SU-DHL-6 (cell line): Measurements from ENCODE around the gene IP6K2.
"Not testable (repeated sequence)": the region's sequence is repeated elsewhere in the genome, so short reads cannot be mapped to it uniquely, and the experiment has no call there.

Experiments
- H2AFZ ChIP-seq: fragments of 200-600 bp; sonication (generic); 2 replicates; pipeline ENCODE4 v1.6.1; 2014; ENCODE audit warnings: low read depth, mild to moderate bottlenecking, moderate library complexity, mixed read lengths, antibody characterized with exemption, low read length; ENCODE audit not compliant: severe bottlenecking
- H3F3A ChIP-seq: fragments of 200-600 bp; shearing (Covaris generic); 2 replicates; pipeline ENCODE4 v1.6.0; 2016; ENCODE audit warnings: antibody characterized with exemption, mild to moderate bottlenecking; ENCODE audit not compliant: insufficient read depth
- H3K27ac ChIP-seq: fragments of 200-600 bp; sonication (generic); 2 replicates; pipeline ENCODE4 v1.5.1; 2016; ENCODE audit warnings: low read depth, mild to moderate bottlenecking, low read length, moderate library complexity, mixed read lengths
- H3K27me3 ChIP-seq: fragments of 200-600 bp; sonication (generic), shearing (Covaris generic); 2 replicates; pipeline ENCODE4 v1.6.0; 2014; ENCODE audit warnings: mild to moderate bottlenecking, low read length
- H3K36me3 ChIP-seq: fragments of 200-600 bp; sonication (generic); 2 replicates; pipeline ENCODE4 v1.6.1; 2014; ENCODE audit warnings: mild to moderate bottlenecking, low read length, mixed read lengths
- H3K4me2 ChIP-seq: fragments of 300-600, 200-600 bp; shearing (Covaris generic), sonication (generic); 2 replicates; pipeline ENCODE4 v1.6.0; 2014; ENCODE audit warnings: low read length, low read depth, mild to moderate bottlenecking; ENCODE audit not compliant: poor library complexity, severe bottlenecking
- H3K4me3 ChIP-seq: fragments of 200-600 bp; sonication (generic); 2 replicates; pipeline ENCODE4 v1.5.1; 2014; ENCODE audit warnings: antibody characterized with exemption, low read length, mild to moderate bottlenecking, mixed read lengths; ENCODE audit not compliant: insufficient read depth, poor library complexity, severe bottlenecking
- H3K79me2 ChIP-seq: fragments of 200-600 bp; sonication (generic); 2 replicates; pipeline ENCODE4 v1.6.1; 2014; ENCODE audit warnings: mild to moderate bottlenecking, low read length, moderate library complexity; ENCODE audit not compliant: insufficient read depth
- H3K9ac ChIP-seq: fragments of 200-600 bp; sonication (generic); 2 replicates; pipeline ENCODE4 v1.7.0; 2014; ENCODE audit warnings: mild to moderate bottlenecking, low read length
- H3K9me2 ChIP-seq: fragments of 200-600 bp; sonication (generic); replicated peaks from 2 replicates; pipeline ENCODE4 v1.6.1; 2014; ENCODE audit warnings: low read length; ENCODE audit not compliant: insufficient read depth
- H3K9me3 ChIP-seq: fragments of 200-600 bp; sonication (generic); 2 replicates; pipeline ENCODE4 v1.6.1; 2014; ENCODE audit warnings: low read length, mixed read lengths; ENCODE audit not compliant: insufficient read depth
- H4K20me1 ChIP-seq: fragments of 200-600 bp; sonication (generic); 2 replicates; pipeline ENCODE4 v1.6.1; 2014; ENCODE audit warnings: low read depth, mild to moderate bottlenecking, antibody characterized with exemption, low read length, moderate library complexity, mixed read lengths
- EZH2phosphoT487 ChIP-seq: fragments of 200-600 bp; sonication (generic), shearing (Covaris generic); conservative IDR thresholded peaks from 2 replicates; pipeline ENCODE4 v1.6.1; 2018; ENCODE audit warnings: mild to moderate bottlenecking, antibody characterized with exemption, low read length, moderate library complexity, mixed read lengths
- TF ChIP-seq, protein P1 (sequence below): fragments of 200-600 bp; sonication (generic); IDR thresholded peaks from one replicate; pipeline ENCODE4 v1.5.1; 2017; ENCODE audit warnings: antibody characterized with exemption, mild to moderate bottlenecking, low read length, moderate library complexity; ENCODE audit not compliant: insufficient read depth, poor library complexity, severe bottlenecking

The IP6K2 gene

GRCh38 chr3:48747706-48748105 lies 30.7 kb upstream of the IP6K2 start:
- no peaks in the 10 kb centered on the region for H3K27me3 ChIP-seq
- 0 out of 2 replicates have a peak, but pooled peaks cover 2% of the 10 kb centered on the region for H3K36me3 ChIP-seq
- no peaks in the 10 kb centered on the region for H3K9me2 ChIP-seq
- H2AFZ ChIP-seq = no peak overlapping the region
- no peak overlapping the region for H3K27ac ChIP-seq
- no peaks in the 10 kb centered on the region for H3F3A ChIP-seq
- no peak overlapping the region for H3K4me2 ChIP-seq
- no peaks in the 10 kb centered on the region for H3K79me2 ChIP-seq
- no peak overlapping the region for H3K9ac ChIP-seq
- H3K9me3 ChIP-seq = no peaks in the 10 kb centered on the region
- no peak overlapping the region for H3K4me3 ChIP-seq
- H4K20me1 ChIP-seq = no peaks in the 10 kb centered on the region
- TF ChIP-seq EZH2phosphoT487 = no peak
- TF ChIP-seq, protein P1, sequence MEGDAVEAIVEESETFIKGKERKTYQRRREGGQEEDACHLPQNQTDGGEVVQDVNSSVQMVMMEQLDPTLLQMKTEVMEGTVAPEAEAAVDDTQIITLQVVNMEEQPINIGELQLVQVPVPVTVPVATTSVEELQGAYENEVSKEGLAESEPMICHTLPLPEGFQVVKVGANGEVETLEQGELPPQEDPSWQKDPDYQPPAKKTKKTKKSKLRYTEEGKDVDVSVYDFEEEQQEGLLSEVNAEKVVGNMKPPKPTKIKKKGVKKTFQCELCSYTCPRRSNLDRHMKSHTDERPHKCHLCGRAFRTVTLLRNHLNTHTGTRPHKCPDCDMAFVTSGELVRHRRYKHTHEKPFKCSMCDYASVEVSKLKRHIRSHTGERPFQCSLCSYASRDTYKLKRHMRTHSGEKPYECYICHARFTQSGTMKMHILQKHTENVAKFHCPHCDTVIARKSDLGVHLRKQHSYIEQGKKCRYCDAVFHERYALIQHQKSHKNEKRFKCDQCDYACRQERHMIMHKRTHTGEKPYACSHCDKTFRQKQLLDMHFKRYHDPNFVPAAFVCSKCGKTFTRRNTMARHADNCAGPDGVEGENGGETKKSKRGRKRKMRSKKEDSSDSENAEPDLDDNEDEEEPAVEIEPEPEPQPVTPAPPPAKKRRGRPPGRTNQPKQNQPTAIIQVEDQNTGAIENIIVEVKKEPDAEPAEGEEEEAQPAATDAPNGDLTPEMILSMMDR = no peak

DNA sequence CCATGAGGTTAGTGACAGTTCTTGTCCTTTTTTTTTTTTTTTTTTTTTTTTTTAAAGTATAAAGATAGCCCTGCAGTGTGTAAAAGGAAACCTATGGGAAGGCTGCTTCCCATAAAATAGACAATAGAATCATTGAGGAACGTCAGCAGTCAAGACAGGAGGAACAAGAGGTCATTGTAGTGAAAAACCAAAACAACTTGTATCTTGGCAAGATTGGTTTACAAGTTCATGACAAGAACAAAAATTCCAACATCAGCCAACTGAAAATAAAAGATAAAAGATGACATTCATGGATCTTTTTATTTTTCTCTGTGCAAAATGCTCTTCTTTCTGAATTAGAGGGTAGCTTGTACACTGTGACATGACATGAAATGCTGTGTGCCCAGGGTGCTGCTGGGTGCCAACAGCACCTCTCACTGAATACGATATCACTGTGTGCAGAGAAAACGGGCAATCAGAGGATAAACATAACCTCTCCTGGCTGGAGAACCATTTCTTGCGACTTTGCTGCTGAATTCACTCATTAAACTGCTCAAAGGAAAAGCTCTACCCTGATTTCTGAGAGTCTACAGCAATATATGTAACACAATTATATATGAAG lies 30.1 kb upstream of the IP6K2 start:
- Histone ChIP-seq H3K79me2 (no peaks in the 10 kb centered on the region), H2AFZ (no peak overlapping the region), H3K9me3 (no peaks in the 10 kb centered on the region), H3K4me3 (no peak overlapping the region), H3K9me2 (no peaks in the 10 kb centered on the region), H3K27me3 (no peaks in the 10 kb centered on the region), H3F3A (no peaks in the 10 kb centered on the region), H3K4me2 (no peak overlapping the region), H4K20me1 (no peaks in the 10 kb centered on the region), H3K27ac (no peak overlapping the region), H3K9ac (no peak overlapping the region), H3K36me3 (0 out of 2 replicates have a peak, but pooled peaks cover 2% of the 10 kb centered on the region)
- TF ChIP-seq EZH2phosphoT487 = no peak
- TF ChIP-seq, protein P1 = no peak

DNA sequence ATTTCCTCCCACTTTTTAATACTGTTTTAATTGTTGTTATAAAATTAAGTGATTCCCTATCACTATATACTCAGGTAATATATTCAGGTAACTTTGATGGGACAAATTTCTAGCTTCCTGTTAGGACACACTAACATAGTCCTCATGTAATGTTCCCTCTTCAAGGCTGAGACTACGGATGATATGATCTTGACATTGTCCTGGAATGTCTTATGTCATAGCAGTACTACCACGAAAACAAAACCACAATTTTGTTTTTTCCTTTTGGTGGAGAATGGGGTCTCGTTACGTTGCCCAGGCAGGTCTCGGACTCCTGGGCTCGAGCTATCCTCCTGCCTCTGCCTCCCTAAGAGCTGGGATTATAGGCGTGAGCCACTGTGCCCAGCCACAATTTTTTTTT lies 26.8 kb upstream of the IP6K2 start:
- H3K4me2 ChIP-seq = no peak overlapping the region
- no peaks in the 10 kb centered on the region for H3F3A ChIP-seq
- H3K27me3 ChIP-seq = no peaks in the 10 kb centered on the region
- H4K20me1 ChIP-seq = no peaks in the 10 kb centered on the region
- H3K27ac ChIP-seq = no peak overlapping the region
- no peaks in the 10 kb centered on the region for H3K9me2 ChIP-seq
- H3K9ac ChIP-seq = no peak overlapping the region
- no peak overlapping the region for H2AFZ ChIP-seq
- no peaks in the 10 kb centered on the region for H3K36me3 ChIP-seq
- no peaks in the 10 kb centered on the region for H3K79me2 ChIP-seq
- H3K9me3 ChIP-seq = no peaks in the 10 kb centered on the region
- H3K4me3 ChIP-seq = no peak overlapping the region
- no peak for TF ChIP-seq EZH2phosphoT487
- TF ChIP-seq, protein P1 = no peak

DNA sequence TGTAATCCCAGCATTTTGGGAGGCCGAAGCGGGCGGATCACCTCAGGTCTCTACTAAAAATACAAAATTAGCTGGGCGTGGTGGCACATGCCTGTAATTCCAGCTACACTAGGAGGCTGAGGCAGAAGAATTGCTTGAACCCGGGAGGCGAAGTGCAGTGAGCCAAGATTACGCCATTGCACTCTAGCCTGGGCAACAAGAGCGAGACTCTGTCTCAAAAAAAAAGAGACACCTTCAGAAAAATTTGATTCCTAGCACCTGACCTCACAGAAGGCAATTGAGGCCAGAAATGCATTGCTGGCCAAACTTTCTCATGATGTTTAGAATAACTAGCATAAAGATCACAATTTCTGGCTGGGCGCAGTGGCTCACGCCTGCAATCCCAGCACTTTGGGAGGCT lies 24.2 kb upstream of the IP6K2 start:
- not testable (repeated sequence) for H3K27me3 ChIP-seq, H3K9me2 ChIP-seq, H2AFZ ChIP-seq, H3K36me3 ChIP-seq, H3F3A ChIP-seq, H3K9ac ChIP-seq, H3K27ac ChIP-seq, H3K9me3 ChIP-seq, H3K4me2 ChIP-seq, H3K4me3 ChIP-seq, H4K20me1 ChIP-seq, H3K79me2 ChIP-seq
